IPS DF 4.7 (cell line): Measurements from ENCODE around the gene EEF1G.
"Not testable (repeated sequence)": the region's sequence is repeated elsewhere in the genome, so short reads cannot be mapped to it uniquely, and the experiment has no call there.

Source experiments
- DNase-seq: peaks from one replicate; pipeline ENCODE4 v3.0.0-alpha.2; 2013; ENCODE audit warnings: low spot score; ENCODE audit errors: extremely low read depth

Gene EEF1G

GRCh38 chr11:62573592-62574362, at the start of gene EEF1G:
TSS of gene EEF1G (minus strand) at chr11:62573891. CDS start at chr11:62573842, 49 bp downstream.
- no peak for DNase-seq

GRCh38 chr11:62622476-62623089, 48.9 kb upstream of the EEF1G start:
- no peak for DNase-seq

DNA sequence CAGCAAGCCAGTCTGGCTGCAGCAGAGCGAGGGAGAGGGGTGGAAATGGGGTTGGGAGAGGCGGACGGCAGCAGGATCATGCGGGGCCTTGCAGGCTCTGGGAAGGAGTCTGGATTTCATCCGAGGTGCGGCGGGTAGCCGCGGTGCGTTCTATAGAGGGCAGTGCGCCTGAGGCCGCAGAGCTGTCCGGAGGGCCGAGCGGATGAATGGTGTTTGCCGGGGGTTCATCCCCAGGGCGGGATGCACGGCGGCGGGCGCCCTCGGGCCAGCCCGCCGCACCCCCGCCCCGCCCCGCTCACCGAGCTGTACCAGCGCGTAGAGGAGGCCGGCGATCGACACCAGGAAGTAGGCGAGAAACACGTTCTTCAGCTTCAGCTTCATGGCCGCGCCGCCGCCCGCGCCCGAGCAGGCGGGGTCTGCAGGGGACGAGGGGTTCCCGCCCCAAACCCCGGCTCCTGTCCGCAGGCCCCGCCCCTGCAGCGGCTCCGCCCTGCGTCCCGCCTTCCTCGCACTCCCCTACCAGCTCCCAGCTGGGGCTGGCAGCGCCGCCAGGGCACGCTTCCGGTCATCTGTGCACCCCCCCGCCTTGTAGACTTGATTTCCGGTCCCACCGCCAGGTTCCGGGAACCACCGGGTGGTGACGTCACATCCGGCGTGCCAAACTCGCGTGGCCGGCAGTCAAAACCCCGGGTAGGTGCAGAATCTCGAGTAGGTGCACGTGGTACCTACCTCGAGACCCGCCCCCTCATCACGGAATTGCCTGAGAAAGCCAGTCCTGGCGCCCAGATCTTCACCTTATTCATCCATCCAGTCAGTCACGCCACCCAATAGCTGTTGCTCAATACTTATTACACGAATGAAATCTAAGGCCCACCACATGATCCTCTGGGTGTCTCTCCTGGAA, 48.1 kb upstream of the EEF1G start, which contains the start of gene B3GAT3:
Gene B3GAT3 (minus strand): TSS at position 420 of the 904 bp plus-strand sequence. CDS start 39 bp downstream, at position 381.
- peak; percentile 94 for DNase-seq

DNA sequence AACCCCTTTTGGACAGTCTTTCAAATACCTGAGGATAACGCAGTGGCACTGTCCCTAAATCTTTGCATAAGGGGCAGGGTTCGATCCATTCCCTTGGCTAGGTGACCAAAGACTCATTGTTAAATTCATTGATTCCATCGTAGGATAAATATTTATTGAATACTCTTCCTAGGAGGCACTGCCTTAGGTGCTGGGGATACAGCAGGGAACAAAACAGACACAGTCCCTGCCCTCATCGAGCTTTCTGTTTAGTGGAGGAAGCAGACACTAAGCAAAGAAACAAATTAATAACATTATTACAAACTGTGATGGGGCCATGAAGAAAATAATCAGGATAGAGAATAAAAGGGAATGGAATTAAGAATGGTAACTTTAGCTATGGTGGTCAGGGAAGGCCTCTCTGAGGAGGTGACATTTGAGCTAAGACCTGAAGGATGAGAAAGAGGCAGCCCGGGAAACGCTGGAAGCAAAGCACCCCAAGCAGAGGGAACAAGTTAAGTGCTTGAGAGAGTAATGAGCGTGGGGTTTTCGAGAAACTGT, 47.4 kb upstream of the EEF1G start:
- DNase-seq: no peak

GRCh38 chr11:62616957-62617356, 43.3 kb upstream of the EEF1G start:
- not testable (repeated sequence) for DNase-seq

DNA sequence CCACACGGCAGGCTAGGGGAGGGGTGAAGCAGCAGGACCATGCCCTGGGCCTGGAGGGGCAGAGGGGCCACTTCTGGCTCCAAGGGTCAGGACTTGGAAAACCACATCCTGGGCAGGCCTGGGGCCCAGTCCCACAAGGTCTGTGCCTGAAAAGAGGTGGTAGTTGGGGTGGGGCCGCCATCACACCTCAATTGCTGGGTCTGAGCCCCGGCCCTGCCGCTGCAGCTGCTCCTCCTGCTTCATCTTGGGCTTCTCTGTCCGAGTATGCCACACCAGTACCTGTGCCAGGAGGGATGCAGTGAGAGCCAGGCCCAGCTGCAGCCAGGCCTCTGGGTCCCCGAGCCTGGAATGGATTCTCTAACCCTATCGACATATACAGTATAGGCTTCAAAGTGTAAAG, 41.8 kb upstream of the EEF1G start:
- no peak for DNase-seq

- no peak for DNase-seq
Measured at GRCh38 chr11:62614275-62614674, 40.6 kb upstream of the EEF1G start.

DNA sequence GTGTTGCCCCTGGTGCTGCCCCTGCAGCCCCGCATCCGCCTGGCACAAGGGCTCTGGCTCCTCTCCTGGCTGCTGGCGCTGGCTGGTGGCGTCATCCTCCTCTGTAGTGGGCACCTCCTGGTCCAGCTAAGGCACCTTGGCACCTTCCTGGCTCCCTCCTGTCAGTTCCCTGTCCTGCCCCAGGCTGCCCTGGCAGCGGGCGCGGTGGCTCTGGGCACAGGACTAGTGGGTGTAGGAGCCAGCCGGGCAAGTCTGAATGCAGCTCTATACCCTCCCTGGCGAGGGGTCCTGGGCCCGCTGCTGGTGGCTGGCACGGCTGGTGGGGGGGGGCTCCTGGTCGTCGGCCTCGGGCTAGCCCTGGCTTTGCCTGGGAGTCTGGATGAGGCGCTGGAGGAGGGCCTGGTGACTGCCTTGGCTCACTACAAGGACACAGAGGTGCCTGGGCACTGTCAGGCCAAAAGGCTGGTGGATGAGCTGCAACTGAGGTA, 39.6 kb upstream of the EEF1G start:
- DNase-seq: no peak

DNA sequence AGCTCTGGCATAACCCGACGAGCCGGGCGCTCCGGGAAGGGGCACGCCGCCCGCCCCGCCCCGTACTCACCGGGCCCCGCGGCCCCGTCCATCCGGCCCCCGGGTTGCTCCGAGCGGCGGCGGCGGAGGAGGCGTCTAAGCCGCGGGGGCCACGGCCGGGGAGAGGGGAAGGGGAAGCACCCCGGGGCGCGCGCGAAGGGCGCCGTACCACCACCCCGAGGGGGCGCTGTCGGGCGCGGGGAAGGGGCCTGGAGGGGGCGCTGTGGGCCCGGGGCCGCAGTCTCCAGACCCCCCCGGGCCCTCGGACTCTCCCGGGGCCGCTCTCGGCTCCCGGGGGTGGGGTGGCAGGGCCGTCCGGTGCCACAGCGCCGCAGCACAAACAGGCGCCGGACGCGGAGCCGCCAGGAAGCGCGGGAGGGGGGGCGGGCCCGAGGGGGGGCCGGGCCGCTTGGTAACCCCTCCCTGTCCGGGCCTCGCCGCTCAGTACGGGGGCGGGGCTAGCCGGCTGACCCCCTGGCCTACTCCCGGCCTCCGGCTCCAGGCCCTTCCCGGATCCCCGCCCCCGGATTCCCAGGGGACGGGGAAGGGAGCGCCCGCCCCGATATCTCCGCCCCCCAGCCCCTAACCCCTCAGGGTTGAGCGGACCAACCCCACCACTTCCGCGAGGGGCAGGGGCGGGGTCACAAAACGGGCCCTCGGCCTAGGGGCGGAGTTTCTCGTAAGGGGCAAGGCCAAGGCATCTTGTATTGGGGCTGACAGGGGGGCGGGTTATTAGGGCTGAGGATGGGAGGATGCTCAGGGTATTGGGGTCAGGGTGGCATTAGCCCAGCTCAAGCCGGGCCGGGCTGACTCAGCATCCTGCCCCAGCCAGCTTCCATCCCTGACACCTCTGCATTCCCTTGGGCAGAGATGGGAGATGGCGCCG, 38.9 kb upstream of the EEF1G start, which contains the start of the genes EML3 and ROM1:
Gene EML3 (minus strand): TSS at position 410 of the 925 bp plus-strand sequence. CDS start 318 bp downstream, at position 92.
Gene ROM1 (plus strand): TSS at position 892 of the 925 bp plus-strand sequence. CDS start 25 bp downstream, at position 917.
- no peak for DNase-seq

GRCh38 chr11:62611705-62612365, 38.1 kb upstream of the EEF1G start:
- DNase-seq: no peak

DNA sequence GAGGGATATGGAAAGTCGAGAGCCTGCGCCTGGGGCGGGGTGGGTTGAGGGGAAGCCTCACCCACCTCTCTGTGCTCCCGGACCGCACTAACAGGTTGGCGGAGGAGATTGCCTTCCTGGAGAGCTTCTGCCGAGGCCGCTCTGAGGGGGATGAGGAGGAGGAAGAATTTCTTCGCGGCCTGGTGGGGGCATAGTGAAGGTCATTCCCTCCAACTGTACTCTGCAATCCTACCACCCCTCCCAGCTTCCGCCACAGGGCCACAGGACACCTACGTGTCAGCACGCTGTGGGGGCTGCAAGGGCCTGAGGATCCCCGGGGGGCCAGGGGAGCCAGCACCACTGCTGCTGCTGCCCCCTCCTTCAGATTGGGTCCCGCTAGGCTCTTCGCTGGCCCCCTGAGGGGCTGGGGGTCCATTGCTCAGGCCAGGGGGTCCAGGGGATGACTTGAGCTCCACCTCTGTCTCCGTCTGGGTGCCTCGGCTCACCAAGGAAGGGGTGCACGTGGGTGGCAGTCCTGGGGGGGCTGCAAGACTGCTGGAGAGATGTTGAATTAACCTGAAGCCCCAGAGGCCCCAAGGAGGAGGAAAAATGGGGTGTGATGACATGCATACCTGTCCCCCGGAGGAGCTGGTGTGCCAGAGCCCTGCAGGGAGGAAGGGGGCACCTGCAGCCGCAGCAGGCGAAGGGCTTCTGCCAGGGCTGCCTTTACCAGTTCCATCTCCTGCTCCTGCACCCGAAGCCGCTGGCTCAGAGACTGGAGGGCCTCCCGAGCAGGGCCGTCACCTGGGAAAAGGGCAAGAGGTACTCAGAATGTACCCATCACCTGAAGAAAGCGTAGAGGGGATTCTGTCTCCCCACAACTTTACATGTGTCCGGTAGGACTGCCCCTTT, 37.4 kb upstream of the EEF1G start:
- DNase-seq: no peak

GRCh38 chr11:62610403-62610802, 36.7 kb upstream of the EEF1G start:
- no peak for DNase-seq

DNA sequence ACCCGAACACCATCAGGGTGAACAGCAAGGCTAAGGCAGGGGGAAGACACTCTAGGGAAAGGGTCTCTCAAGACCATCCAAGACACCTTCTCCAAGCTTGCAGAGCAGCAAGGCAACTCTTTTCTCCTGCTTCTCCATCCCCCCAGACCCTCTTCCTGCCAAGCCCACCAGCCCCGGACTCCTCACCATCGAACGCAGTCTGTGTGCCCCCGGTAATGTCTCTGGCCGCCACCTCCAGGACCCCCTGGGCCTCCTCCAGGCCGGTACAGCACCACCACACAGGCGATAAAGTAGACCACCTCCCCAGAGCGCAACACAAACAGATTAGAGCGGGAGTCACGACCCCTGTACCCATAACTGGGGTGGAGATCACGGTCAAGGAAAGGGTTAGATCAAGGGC, 35.1 kb upstream of the EEF1G start:
- DNase-seq: no peak

- DNase-seq: no peak
Measured at GRCh38 chr11:62607714-62608113, 34.0 kb upstream of the EEF1G start.

DNA sequence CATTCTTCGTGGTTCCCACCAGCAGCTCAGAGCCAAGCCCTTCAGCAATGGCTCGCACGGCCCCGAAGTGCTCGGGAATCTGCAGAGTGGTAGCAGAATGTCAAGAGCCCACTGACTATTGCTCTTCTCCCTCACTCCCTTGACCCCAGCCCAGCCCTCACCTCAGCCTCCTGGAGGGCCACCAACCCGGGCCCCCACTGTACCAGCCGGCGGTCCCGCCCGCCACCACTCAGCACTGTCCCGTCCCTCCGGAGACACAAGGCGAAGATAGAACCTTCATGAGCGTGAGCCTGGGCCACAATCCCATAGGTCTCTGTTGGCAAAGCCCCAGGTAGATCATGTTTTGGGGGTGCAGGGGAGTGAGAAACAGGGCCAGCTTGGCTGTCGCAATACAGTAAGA, 32.2 kb upstream of the EEF1G start:
- DNase-seq: no peak

- no peak for DNase-seq
Measured at GRCh38 chr11:62605467-62605866, 31.8 kb upstream of the EEF1G start.

DNA sequence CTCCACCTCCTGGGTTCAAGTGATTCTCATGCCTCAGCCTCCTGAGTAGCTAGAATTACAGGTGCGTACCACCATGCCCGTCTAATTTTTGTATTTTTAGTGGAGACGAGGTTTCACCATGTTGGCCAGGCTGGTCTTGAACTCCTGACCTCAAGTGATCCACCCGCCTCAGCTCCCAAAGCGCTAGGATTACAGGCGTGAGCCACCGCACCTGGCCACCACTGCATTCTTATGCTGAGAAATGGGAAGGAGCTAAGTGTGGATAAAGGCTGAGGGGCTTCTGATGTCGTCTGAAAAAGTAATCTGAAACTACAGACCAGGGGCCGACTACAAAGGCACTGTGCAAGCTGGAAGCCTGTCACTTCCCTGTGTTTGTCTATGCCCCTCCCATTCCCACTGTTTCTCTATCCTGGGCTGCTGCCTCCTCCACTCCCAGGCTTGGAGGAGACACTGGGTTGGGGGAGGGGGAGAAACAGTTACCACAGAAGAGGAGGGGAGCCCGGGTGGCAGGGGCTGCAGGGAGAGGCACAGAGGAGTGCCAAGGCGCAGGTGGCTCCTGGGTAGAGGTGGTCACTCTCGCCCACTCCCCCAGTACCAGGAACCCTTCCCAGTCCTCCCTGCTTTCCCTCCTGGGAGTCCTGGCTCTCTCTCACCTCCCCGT, 30.9 kb upstream of the EEF1G start:
- DNase-seq: no peak

DNA sequence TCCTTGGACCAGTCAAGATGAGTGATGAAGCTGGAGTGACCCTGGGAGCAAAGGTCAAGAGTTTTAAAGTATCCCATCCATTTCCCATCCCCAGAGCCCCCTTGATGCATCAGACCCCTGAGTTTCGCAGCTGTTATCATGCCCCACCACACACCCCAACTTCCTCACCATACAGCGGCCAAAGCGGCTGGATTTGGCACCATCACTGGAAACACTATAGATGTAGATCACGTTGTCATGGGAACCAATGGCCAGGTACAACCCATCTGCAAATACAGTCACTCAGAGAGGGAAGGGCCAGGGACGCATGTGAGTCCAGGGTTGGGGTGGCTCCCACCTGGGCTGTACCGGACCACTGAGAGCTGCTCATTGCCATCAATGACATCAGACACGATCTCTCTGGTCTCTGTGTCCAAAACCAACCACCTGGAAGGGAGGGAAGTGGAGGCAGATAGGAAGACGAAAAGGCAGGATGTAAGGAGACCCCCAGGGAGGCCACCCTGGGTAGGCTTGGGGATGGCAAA, 30.1 kb upstream of the EEF1G start:
- no peak for DNase-seq
